Keratinocyte (primary cell): Measurements from ENCODE around the gene FLVCR2.

Experiments
- EZH2 ChIP-seq: IDR thresholded peaks from one replicate; pipeline ENCODE4 v1.6.1; 2012; ENCODE audit warnings: inconsistent platforms, mild to moderate bottlenecking, low read length, moderate library complexity
- TF ChIP-seq, protein P1 (sequence below), 3 experiments: IDR thresholded peaks in 1 of 3; conservative IDR thresholded peaks in 1 of 3; optimal IDR thresholded peaks in 1 of 3; 2 replicates in 2 of 3; 3 replicates in 1 of 3; pipeline versions ENCODE3 to v1.5.1; 2011; ENCODE audit warnings: low read length in 3 of 3, mild to moderate bottlenecking in 3 of 3, moderate library complexity in 2 of 3, control low read depth in 1 of 3, inconsistent platforms in 1 of 3; ENCODE audit not compliant: insufficient read depth in 2 of 3; ENCODE audit errors: extremely low read depth in 1 of 3

DNA sequence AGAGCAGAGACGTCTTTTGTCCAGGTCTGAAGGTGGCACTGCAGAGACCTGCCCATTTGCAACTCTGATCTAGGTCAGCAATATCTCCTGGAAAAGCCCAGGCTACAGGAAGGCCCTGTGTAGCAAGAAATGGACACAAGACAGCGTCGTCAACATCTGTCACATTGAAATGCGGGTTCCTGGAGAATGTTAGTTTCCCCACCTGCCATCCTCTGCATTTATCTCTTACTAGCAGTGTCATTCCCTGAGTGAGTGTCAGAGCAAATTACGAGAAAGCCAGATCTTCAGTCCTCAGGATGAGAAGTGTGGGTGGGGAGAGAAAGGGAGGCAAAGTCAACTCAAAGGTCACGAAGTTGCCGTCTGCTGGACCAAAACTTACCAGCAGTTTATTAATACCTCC is 27.4 kb upstream of the FLVCR2 start:
- TF ChIP-seq, protein P1, sequence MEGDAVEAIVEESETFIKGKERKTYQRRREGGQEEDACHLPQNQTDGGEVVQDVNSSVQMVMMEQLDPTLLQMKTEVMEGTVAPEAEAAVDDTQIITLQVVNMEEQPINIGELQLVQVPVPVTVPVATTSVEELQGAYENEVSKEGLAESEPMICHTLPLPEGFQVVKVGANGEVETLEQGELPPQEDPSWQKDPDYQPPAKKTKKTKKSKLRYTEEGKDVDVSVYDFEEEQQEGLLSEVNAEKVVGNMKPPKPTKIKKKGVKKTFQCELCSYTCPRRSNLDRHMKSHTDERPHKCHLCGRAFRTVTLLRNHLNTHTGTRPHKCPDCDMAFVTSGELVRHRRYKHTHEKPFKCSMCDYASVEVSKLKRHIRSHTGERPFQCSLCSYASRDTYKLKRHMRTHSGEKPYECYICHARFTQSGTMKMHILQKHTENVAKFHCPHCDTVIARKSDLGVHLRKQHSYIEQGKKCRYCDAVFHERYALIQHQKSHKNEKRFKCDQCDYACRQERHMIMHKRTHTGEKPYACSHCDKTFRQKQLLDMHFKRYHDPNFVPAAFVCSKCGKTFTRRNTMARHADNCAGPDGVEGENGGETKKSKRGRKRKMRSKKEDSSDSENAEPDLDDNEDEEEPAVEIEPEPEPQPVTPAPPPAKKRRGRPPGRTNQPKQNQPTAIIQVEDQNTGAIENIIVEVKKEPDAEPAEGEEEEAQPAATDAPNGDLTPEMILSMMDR (optimal IDR thresholded peaks at IDR 0.05 in 1 of 3, IDR thresholded peaks at IDR 0.05 in 1 of 3, conservative IDR thresholded peaks at IDR 0.05 in 1 of 3; ENCODE audit: extremely low read depth in 1 of 3, insufficient read depth in 2 of 3, low read length in 3 of 3) = no peak
- TF ChIP-seq EZH2 = no peak
